Aorta (tissue), 5 donors: ENCODE measurements around the gene CCL8. TPM values are rescaled to one million over a fixed set of nuclear protein-coding genes. Genes with fewer than 3 reads are reported as not detected.
"Not testable (repeated sequence)": the region's sequence is repeated elsewhere in the genome, so short reads cannot be mapped to it uniquely, and the experiment has no call there.

Experiments used
- ATAC-seq: fragments of 200-7000 bp; cut with Tn5 transposase; one replicate; pipeline ENCODE4 v1.9.1; 2022; ENCODE audit warnings: moderate library complexity; ENCODE audit not compliant: low FRiP score
- DNase-seq, 2 donors: peaks; one replicate each; pipeline ENCODE4 v3.0.0-alpha.2; 2020
- H3K27ac ChIP-seq, 2 donors: one replicate each; pipeline ENCODE4 v1.5.1; 2013; ENCODE audit warnings: low read length in 2 of 2, mild to moderate bottlenecking in 2 of 2, moderate library complexity in 2 of 2, control low read depth in 1 of 2, inconsistent platforms in 1 of 2, low read depth in 1 of 2
- H3K27me3 ChIP-seq, 2 donors: one replicate each; pipeline ENCODE4 v1.6.1; 2013; ENCODE audit warnings: control low read depth in 1 of 2, low read length in 1 of 2, mild to moderate bottlenecking in 1 of 2, moderate library complexity in 1 of 2; ENCODE audit not compliant: insufficient read depth in 2 of 2, control insufficient read depth in 1 of 2
- H3K36me3 ChIP-seq, 2 donors: one replicate each; pipeline ENCODE4 v1.6.1; 2013; ENCODE audit warnings: control low read depth in 1 of 2, low read length in 1 of 2, mild to moderate bottlenecking in 1 of 2; ENCODE audit not compliant: insufficient read depth in 2 of 2, control insufficient read depth in 1 of 2
- H3K4me1 ChIP-seq, 2 donors: one replicate each; pipeline ENCODE4 v1.6.1; 2013; ENCODE audit warnings: low read length in 2 of 2, control low read depth in 1 of 2, mild to moderate bottlenecking in 1 of 2, moderate library complexity in 1 of 2; ENCODE audit not compliant: insufficient read depth in 2 of 2, control insufficient read depth in 1 of 2
- H3K4me3 ChIP-seq, 2 donors: one replicate each; pipeline ENCODE4 v1.5.1; 2013; ENCODE audit warnings: low read length in 2 of 2, control low read depth in 1 of 2, mild to moderate bottlenecking in 1 of 2
- H3K9me3 ChIP-seq: one replicate; pipeline ENCODE4 v1.6.1; 2013; ENCODE audit warnings: mild to moderate bottlenecking, low read length; ENCODE audit not compliant: control insufficient read depth
- WGBS, 2 donors: extraction: QIAGEN DNeasy Blood & Tissue Kit; methylation state at CpG; one replicate each; pipeline ENCODE4 v1.1.7; 2013; 5-methylcytosine and 5-hydroxymethylcytosine counted together
- intact Hi-C, 2 donors: fragments of 100-400 bp; cut with DNase I; formaldehyde crosslinking; loops; one replicate each; pipeline versions ENCODE4 v1.14.2 to v1.15.0; 2022
- polyA plus RNA-seq, 2 donors: library from polyadenylated mRNA; stranded (reverse); fragments of 200-250 nt; gene quantifications; one replicate each; pipeline ENCODE4 v1.2.3, GENCODE V29; 2013
- total RNA-seq, 2 donors: library from RNA; stranded (reverse); fragmentation: NEBNext Ultra II Directional; extraction: Animal tissue kit (Norgen Biotek cat#: 25700); gene quantifications; one replicate each; pipeline ENCODE4 v1.2.1, GENCODE V29; 2021
- donor health status: healthy with polysubstance abuse.
- donor health status: Bipolar disorder and iron deficiency.
- donor health status: DM: no; HTN: no; CAD: no.
- donor health status: DM: no; HTN: no; CAD: no.
- donor health status: DM: yes; HTN: yes; CAD: no.

CCL8 gene
- total and polyA plus RNA-seq, 4 donors, result 1.9 to 6.6 (median 4.0) TPM

GRCh38 chr17:34327580-34327979 is 8.3 kb downstream of the CCL8 start:
- H3K36me3 ChIP-seq, H3K4me3 ChIP-seq, H3K9me3 ChIP-seq, DNase-seq, intact Hi-C loops, H3K27ac ChIP-seq, ATAC-seq, H3K4me1 ChIP-seq, H3K27me3 ChIP-seq: not testable (repeated sequence)
- 53% methylated on average over 4 of the region's 4 CpGs for WGBS, 2 donors

DNA sequence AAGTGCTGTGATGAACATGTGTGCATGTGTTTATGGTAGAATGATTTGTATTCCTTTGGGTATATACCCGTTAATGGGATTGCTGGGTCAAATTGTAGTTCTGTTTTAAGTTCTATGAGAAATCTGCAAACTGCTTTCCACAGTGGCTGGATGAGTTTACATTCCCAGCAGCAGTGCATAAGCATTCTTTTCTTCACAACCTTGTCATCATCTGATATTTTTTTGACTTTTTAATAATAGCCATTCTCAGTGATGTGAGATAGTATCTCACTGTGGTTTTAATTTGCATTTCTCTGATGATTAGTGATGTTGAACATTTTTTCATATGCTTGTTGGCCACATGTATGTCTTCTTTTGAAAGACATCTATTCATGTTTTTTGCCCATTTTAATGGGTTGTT is 18.5 kb downstream of the CCL8 start:
- 58 to 65% methylated on average over 1 of the region's 1 CpG for WGBS, 2 donors
- Histone ChIP-seq H3K27me3 (peaks cover 0 to 3% of the 10 kb centered on the region in 2 donors), H3K27ac (no peak overlapping the region), H3K4me3 (no peak overlapping the region), H3K36me3 (no peaks in the 10 kb centered on the region), H3K4me1 (no peaks in the 10 kb centered on the region), H3K9me3 (no peaks in the 10 kb centered on the region)
- no peak for ATAC-seq
- no peak for DNase-seq
- intact Hi-C loops, result no loop called here

DNA sequence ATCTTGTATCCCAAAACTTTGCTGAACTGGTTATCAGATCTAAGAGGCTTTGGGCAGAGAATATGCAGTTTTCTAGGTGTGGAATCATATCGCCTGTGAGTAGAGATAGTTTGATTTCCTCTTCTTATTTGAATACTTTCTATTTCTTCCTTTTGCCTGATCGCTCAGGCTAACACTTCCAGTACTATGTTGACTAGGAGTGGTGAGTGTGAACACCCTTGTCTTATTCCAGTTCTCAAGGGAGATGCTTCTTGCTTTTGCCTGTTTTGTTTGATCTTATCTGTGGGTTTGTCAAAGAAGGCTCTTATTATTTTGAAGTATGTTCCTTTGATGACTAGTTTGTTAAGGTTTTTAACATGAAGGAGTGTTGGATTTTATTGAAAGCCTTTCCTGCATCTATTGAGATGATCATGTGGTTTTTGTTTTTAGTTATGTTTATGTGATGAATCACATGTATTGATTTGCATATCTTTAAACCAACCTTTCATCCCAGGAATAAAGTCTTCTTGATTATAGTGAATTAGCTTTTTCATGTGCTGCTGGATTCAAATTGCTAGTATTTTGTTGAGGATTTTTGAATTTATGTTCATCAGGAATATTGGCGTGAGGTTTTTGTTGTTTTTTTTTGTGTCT is 20.0 kb downstream of the CCL8 start:
- H3K36me3 ChIP-seq, result no peaks in the 10 kb centered on the region
- no peaks in the 10 kb centered on the region for H3K9me3 ChIP-seq
- intact Hi-C loops, result no loop called here
- WGBS, 2 donors, result 76 to 85% methylated on average over 3 of the region's 3 CpGs
- DNase-seq (no peak), ATAC-seq (no peak)
- no peak overlapping the region for H3K4me3 ChIP-seq
- H3K4me1 ChIP-seq, result no peaks in the 10 kb centered on the region
- H3K27me3 ChIP-seq, result peaks cover 0 to 3% of the 10 kb centered on the region in 2 donors
- H3K27ac ChIP-seq, result no peak overlapping the region

DNA sequence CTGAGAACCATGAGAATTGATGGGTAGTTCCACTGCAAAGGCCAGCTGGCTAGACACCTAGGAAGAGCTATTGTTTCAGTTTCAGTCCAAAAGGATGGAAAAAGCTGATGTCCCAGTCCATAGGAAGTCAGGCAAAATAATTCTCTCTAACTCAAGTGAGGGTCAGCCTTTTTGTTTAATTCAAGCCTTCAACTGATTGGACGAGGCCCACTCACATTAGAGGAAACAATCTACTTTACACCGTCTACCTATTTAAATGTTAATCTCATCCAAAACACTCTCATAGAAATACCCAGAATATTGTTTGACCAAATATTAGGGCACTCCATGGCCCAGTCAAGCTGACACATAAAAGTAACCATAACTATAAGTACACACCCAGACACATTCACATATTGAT is 22.7 kb downstream of the CCL8 start:
- ATAC-seq, result no peak
- H3K27ac ChIP-seq, result no peak overlapping the region
- H3K27me3 ChIP-seq, result peaks cover 0 to 3% of the 10 kb centered on the region in 2 donors
- H3K9me3 ChIP-seq, result no peaks in the 10 kb centered on the region
- intact Hi-C loops, result no loop called here
- WGBS, 2 donors, result 93 to 94% methylated on average over 2 of the region's 2 CpGs
- DNase-seq, result no peak
- no peak overlapping the region for H3K4me3 ChIP-seq
- no peaks in the 10 kb centered on the region for H3K4me1 ChIP-seq
- H3K36me3 ChIP-seq, result no peaks in the 10 kb centered on the region

DNA sequence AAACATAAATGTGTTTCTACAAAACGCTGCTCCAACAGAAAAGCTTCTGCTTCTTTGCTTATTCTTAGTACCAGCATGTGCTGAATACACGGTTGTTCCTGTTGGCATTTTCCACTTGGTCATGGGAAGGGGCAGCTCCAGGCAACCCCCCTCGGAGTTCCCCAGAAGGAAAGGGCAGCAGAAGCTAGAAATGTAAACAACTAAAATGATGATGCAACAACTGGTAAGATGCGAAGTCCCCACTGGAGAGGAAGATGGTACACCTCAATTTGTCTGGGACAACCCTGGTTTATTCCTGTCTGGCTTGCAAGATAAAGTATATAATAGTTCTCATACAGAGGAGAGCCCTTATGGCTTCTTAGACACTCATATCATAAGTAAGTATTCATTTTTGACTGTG is 27.8 kb downstream of the CCL8 start:
- intact Hi-C loops, result no loop called here
- Histone ChIP-seq H3K4me3 (no peak overlapping the region), H3K9me3 (no peaks in the 10 kb centered on the region), H3K27ac (no peak overlapping the region), H3K36me3 (no peaks in the 10 kb centered on the region), H3K27me3 (no peaks in the 10 kb centered on the region), H3K4me1 (peaks cover 0 to 11% of the 10 kb centered on the region in 2 donors)
- DNase-seq, result no peak
- 46 to 62% methylated on average over 4 of the region's 4 CpGs for WGBS, 2 donors
- ATAC-seq, result no peak

DNA sequence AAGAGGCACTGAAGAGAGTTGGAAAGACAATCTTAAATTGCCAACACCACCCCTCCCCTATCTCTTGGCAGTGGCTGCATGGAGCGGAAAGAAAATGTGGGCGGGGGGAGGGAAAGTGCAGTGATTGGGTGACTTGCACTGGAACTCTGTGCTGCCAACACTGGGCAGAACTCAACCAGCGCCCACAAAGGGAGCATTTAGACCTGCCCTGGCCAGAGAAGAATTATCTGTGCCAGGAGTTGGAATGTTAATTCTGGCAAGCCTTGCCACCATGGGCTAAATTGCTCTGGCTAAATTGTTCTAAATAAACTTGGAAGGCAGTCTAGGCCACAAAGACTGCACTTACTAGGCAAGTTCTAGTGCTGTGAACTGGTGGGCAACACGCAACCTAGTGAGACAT is 30.5 kb downstream of the CCL8 start:
- H3K36me3 ChIP-seq, result no peaks in the 10 kb centered on the region
- H3K4me1 ChIP-seq, result peaks cover 0 to 11% of the 10 kb centered on the region in 2 donors
- no peaks in the 10 kb centered on the region for H3K9me3 ChIP-seq
- H3K4me3 ChIP-seq, result no peak overlapping the region
- 21 to 30% methylated on average over 4 of the region's 4 CpGs for WGBS, 2 donors
- intact Hi-C loops, result no loop called here
- H3K27ac ChIP-seq, result no peak overlapping the region
- no peaks in the 10 kb centered on the region for H3K27me3 ChIP-seq
- ATAC-seq (peak; percentile 69), DNase-seq (no peak)

DNA sequence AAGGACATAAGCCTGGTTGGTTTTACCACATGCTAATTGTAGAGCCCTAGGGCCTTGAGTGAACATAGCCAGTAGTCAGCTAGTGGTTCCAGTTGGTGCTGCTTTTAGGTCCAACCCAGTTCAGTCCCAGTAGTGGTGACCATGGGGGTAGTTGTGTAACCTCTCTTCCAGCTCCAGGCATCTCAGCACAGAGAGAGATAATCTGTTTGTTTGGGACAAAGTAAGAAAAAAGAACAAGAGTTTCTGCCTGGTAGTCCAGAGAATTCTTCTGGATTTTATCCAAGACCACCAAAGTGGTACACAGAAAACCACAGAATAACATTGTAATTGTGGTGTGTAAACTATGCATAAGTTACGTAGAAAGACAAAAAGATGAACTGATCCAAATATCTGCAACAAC is 31.9 kb downstream of the CCL8 start:
- H3K4me3 ChIP-seq, result no peak overlapping the region
- no peaks in the 10 kb centered on the region for H3K9me3 ChIP-seq
- WGBS, 2 donors, result 79 to 91% methylated on average over 1 of the region's 1 CpG
- H3K36me3 ChIP-seq, result no peaks in the 10 kb centered on the region
- DNase-seq, result no peak
- intact Hi-C loops, result no loop called here
- H3K27me3 ChIP-seq, result no peaks in the 10 kb centered on the region
- no peak overlapping the region for H3K27ac ChIP-seq
- H3K4me1 ChIP-seq, result peaks cover 0 to 11% of the 10 kb centered on the region in 2 donors
- no peak for ATAC-seq

- Histone ChIP-seq H3K9me3 (no peaks in the 10 kb centered on the region), H3K27ac (no peak overlapping the region), H3K4me3 (no peak overlapping the region), H3K36me3 (no peaks in the 10 kb centered on the region), H3K27me3 (no peaks in the 10 kb centered on the region), H3K4me1 (peaks cover 0 to 11% of the 10 kb centered on the region in 2 donors)
- intact Hi-C loops, result no loop called here
- ATAC-seq, result no peak
- no peak for DNase-seq
Observed at GRCh38 chr17:34352191-34352590, 33.0 kb downstream of the CCL8 start.

GRCh38 chr17:34354637-34355036 is 35.4 kb downstream of the CCL8 start:
- Histone ChIP-seq H3K36me3 (no peaks in the 10 kb centered on the region), H3K27ac (no peak overlapping the region), H3K27me3 (no peaks in the 10 kb centered on the region), H3K4me3 (no peak overlapping the region), H3K9me3 (no peaks in the 10 kb centered on the region), H3K4me1 (peaks cover 0 to 3% of the 10 kb centered on the region in 2 donors)
- intact Hi-C loops, result no loop called here
- no peak for DNase-seq
- no peak for ATAC-seq
